NCI-H524 (cell line): ENCODE data around the gene RAB8A.
A peak's percentile ranks its signal among the peaks of the same experiment; 100 is the strongest.
"Not testable (repeated sequence)": the region's sequence is repeated elsewhere in the genome, so short reads cannot be mapped to it uniquely, and the experiment has no call there.

Source experiments
- DNase-seq, 2 experiments: peaks; one replicate each; lab custom pipeline; 2025; lab: John Stamatoyannopoulos, UW

The RAB8A gene

GRCh38 chr19:16078759-16079707, 32.7 kb upstream of the RAB8A start:
- peak in 1 of 2 experiments; percentile 15 for DNase-seq

GRCh38 chr19:16084067-16084685, 27.5 kb upstream of the RAB8A start:
- no peak for DNase-seq

GRCh38 chr19:16085115-16085514, 26.6 kb upstream of the RAB8A start:
- DNase-seq = no peak

- not testable (repeated sequence) for DNase-seq
Measured at GRCh38 chr19:16087404-16087803, 24.3 kb upstream of the RAB8A start.

- DNase-seq = no peak
Measured at GRCh38 chr19:16087940-16088339, 23.7 kb upstream of the RAB8A start.

- no peak for DNase-seq
Measured at GRCh38 chr19:16088351-16089009, 23.2 kb upstream of the RAB8A start.

GRCh38 chr19:16089010-16089846, 22.5 kb upstream of the RAB8A start:
- DNase-seq = no peak

GRCh38 chr19:16091546-16092475, 19.9 kb upstream of the RAB8A start:
- DNase-seq = no peak

GRCh38 chr19:16094360-16095070, 17.2 kb upstream of the RAB8A start:
- DNase-seq = no peak

- DNase-seq = peak in 1 of 2 experiments; percentile 34
Measured at GRCh38 chr19:16095071-16095571, 16.6 kb upstream of the RAB8A start.

GRCh38 chr19:16096280-16096855, 15.3 kb upstream of the RAB8A start:
- DNase-seq = no peak

- no peak for DNase-seq
Measured at GRCh38 chr19:16098416-16098768, 13.3 kb upstream of the RAB8A start.

GRCh38 chr19:16098821-16099220, 12.9 kb upstream of the RAB8A start:
- DNase-seq = no peak

- DNase-seq = not testable (repeated sequence)
Measured at GRCh38 chr19:16099314-16099965, 12.2 kb upstream of the RAB8A start.

GRCh38 chr19:16100524-16100923, 11.2 kb upstream of the RAB8A start:
- DNase-seq = no peak

GRCh38 chr19:16104722-16105121, 7.0 kb upstream of the RAB8A start:
- DNase-seq = no peak

GRCh38 chr19:16106121-16106520, 5.6 kb upstream of the RAB8A start:
- DNase-seq = no peak

GRCh38 chr19:16111909-16112752, 442 bp downstream of the RAB8A start:
- no peak for DNase-seq
